K562 (cell line): Measurements from ENCODE around the gene TMEM163. TPM values are rescaled to one million over a fixed set of nuclear protein-coding genes. Genes with fewer than 3 reads are reported as not detected.

ENCODE experiments used
- ATAC-seq: fragments of 200-7000 bp; cut with Tn5 transposase; 3 replicates; pipeline ENCODE4 v1.9.1; 2020; ENCODE audit warnings: moderate library complexity
- BruUV-seq: library from RNA; stranded (reverse); fragments of 400-500 nt; replicated peaks from 2 replicates; lab custom pipeline; 2021; lab: Mats Ljungman, UMichigan
- CTCF ChIA-PET: fragments of 300-600 bp; formaldehyde crosslinking; extraction: SDS; loops from one replicate; lab custom pipeline; 2021; ENCODE audit warnings: low intra/inter-chr PET ratio; lab: Yijun Ruan, JAX
- POLR2A ChIA-PET: fragments of 300-600, 350-650 bp; sonication (Branson Sonifier 250); formaldehyde crosslinking; extraction: SDS; loops from one replicate; lab custom pipeline; 2021; ENCODE audit warnings: antibody characterized with exemption, inconsistent platforms; lab: Yijun Ruan, JAX
- DNase-seq, 4 experiments: peaks; one replicate each; pipeline versions ENCODE4 v3.0.0 to v3.0.0-alpha.2; 2011 to 2018; ENCODE audit warnings: low spot score in 3 of 4, mixed read lengths in 3 of 4; ENCODE audit errors: extremely low read depth in 1 of 4
- FAIRE-seq: peaks from 2 replicates; lab custom pipeline; 2011; peaks lifted over from hg19 to GRCh38; lab: Jason Lieb, UNC
- H2AFZ ChIP-seq: 2 replicates; pipeline ENCODE4 v1.6.0; 2011; ENCODE audit warnings: low read depth, low read length, control low read depth, inconsistent platforms
- H3K27ac ChIP-seq: fragments of 200-600 bp; 3 replicates; pipeline ENCODE4 v1.8.0; 2011; ENCODE audit warnings: low read depth, mild to moderate bottlenecking, control low read depth, inconsistent platforms, low read length, moderate library complexity, mixed read lengths; ENCODE audit errors: extremely low read depth
- H3K27me3 ChIP-seq, 2 experiments: fragments of 300-600 bp in 1 of 2; 2 replicates in 1 of 2; 3 replicates in 1 of 2; pipeline versions ENCODE4 v1.6.0 to v1.8.0; 2011; ENCODE audit warnings: inconsistent platforms in 2 of 2, low read length in 2 of 2, mild to moderate bottlenecking in 1 of 2, mixed read lengths in 1 of 2, moderate library complexity in 1 of 2; ENCODE audit not compliant: control insufficient read depth in 2 of 2, insufficient read depth in 2 of 2
- H3K36me3 ChIP-seq: fragments of 300-600 bp; 3 replicates; pipeline ENCODE4 v1.8.0; 2011; ENCODE audit warnings: mild to moderate bottlenecking, low read length, inconsistent platforms; ENCODE audit not compliant: control insufficient read depth, insufficient read depth
- H3K4me1 ChIP-seq, 2 experiments: fragments of 200-600 bp in 1 of 2; replicated peaks in 1 of 2; 2 replicates in 1 of 2; 3 replicates in 1 of 2; pipeline versions ENCODE4 v1.5.1 to v1.8.0; 2011; ENCODE audit warnings: inconsistent platforms in 2 of 2, low read length in 2 of 2, mild to moderate bottlenecking in 1 of 2, mixed read lengths in 1 of 2, moderate library complexity in 1 of 2; ENCODE audit not compliant: control insufficient read depth in 2 of 2, insufficient read depth in 2 of 2
- H3K4me2 ChIP-seq: 2 replicates; pipeline ENCODE4 v1.6.1; 2011; ENCODE audit warnings: low read length, control low read depth, inconsistent platforms, mixed read lengths; ENCODE audit not compliant: insufficient read depth
- H3K4me3 ChIP-seq: fragments of 200-600 bp; sonication (generic), shearing (Covaris generic); 2 replicates; pipeline ENCODE4 v1.5.1; 2016; ENCODE audit warnings: control low read depth, inconsistent platforms
- H3K79me2 ChIP-seq: fragments of 200-600 bp; 3 replicates; pipeline ENCODE4 v1.8.0; 2011; ENCODE audit warnings: low read length, inconsistent platforms; ENCODE audit not compliant: control insufficient read depth, insufficient read depth
- H3K9ac ChIP-seq, 2 experiments: 2 replicates each; pipeline versions ENCODE4 v1.6.0 to v1.6.1; 2011; ENCODE audit warnings: low read depth in 2 of 2, low read length in 2 of 2, control low read depth in 1 of 2, inconsistent platforms in 1 of 2, mild to moderate bottlenecking in 1 of 2, mixed read lengths in 1 of 2; ENCODE audit not compliant: insufficient read depth in 1 of 2
- H3K9me1 ChIP-seq: one replicate; pipeline ENCODE4 v1.6.0; 2011; ENCODE audit warnings: inconsistent platforms, mild to moderate bottlenecking, low read length, moderate library complexity; ENCODE audit not compliant: control insufficient read depth, insufficient read depth
- H3K9me3 ChIP-seq: replicated peaks from 2 replicates; pipeline ENCODE4 v1.5.1; 2011; ENCODE audit warnings: low read depth, low read length, inconsistent platforms; ENCODE audit not compliant: control insufficient read depth, insufficient read depth
- H4K20me1 ChIP-seq: replicated peaks from 2 replicates; pipeline ENCODE4 v1.6.1; 2011; ENCODE audit warnings: low read length, inconsistent platforms, mixed read lengths; ENCODE audit not compliant: control insufficient read depth, insufficient read depth
- ARHGAP35 ChIP-seq: fragments of 450-650 bp; IDR thresholded peaks from 2 replicates; pipeline ENCODE4 v1.6.1; 2018; ENCODE audit not compliant: partially characterized antibody
- C11orf30 ChIP-seq: fragments of 450-650 bp; IDR thresholded peaks from 2 replicates; pipeline ENCODE4 v1.6.1; 2016; ENCODE audit warnings: low read depth, mild to moderate bottlenecking
- CTBP1 ChIP-seq: fragments of 450-650 bp; IDR thresholded peaks from 2 replicates; pipeline ENCODE4 v1.6.1; 2016; ENCODE audit warnings: borderline replicate concordance
- ETS1 ChIP-seq: conservative IDR thresholded peaks from 2 replicates; pipeline ENCODE4 v1.6.1; 2011; ENCODE audit warnings: low read depth, mild to moderate bottlenecking, low read length; ENCODE audit not compliant: control insufficient read depth
- GTF2F1 ChIP-seq: IDR thresholded peaks from 2 replicates; pipeline ENCODE4 v1.6.1; 2011; ENCODE audit warnings: low read depth, low read length, improper control_type of control experiment
- HDAC6 ChIP-seq: IDR thresholded peaks from 2 replicates; pipeline ENCODE4 v1.6.1; 2012; ENCODE audit warnings: low read depth, mild to moderate bottlenecking, control low read depth, inconsistent platforms, low read length, moderate library complexity
- HNRNPLL ChIP-seq: fragments of 200-400 bp; formaldehyde crosslinking; IDR thresholded peaks from 2 replicates; pipeline ENCODE4 v1.6.1; 2017; ENCODE audit warnings: low read length, low read depth, mild to moderate bottlenecking; ENCODE audit not compliant: poor library complexity, severe bottlenecking
- MAX ChIP-seq: sonication (generic); formaldehyde crosslinking; IDR thresholded peaks from 2 replicates; pipeline ENCODE4 v1.9.0; 2022; ENCODE audit warnings: mild to moderate bottlenecking, missing genetic modification reagents
- NFRKB ChIP-seq: fragments of 450-650 bp; IDR thresholded peaks from 2 replicates; pipeline ENCODE4 v1.6.1; 2016; ENCODE audit warnings: low read depth
- PHF8 ChIP-seq: fragments of 200-600 bp; sonication (generic); IDR thresholded peaks from 2 replicates; pipeline ENCODE4 v1.6.1; 2012; ENCODE audit warnings: mixed run types, mild to moderate bottlenecking, inconsistent platforms, low read length, moderate library complexity, borderline replicate concordance
- POLR2A ChIP-seq: fragments of 450-650 bp; conservative IDR thresholded peaks from 2 replicates; pipeline ENCODE4 v1.6.1; 2016
- POLR2B ChIP-seq: fragments of 450-650 bp; IDR thresholded peaks from 2 replicates; pipeline ENCODE4 v1.6.1; 2018; ENCODE audit warnings: low read depth; ENCODE audit not compliant: partially characterized antibody
- SREBF1 ChIP-seq: fragments of 150-350 bp; IDR thresholded peaks from 2 replicates; pipeline ENCODE4 v1.6.1; 2014; ENCODE audit warnings: antibody characterized with exemption, low read depth, low read length, borderline replicate concordance
- STAT5B ChIP-seq: fragments of 250-450 bp; sonication (Bioruptor Pico); IDR thresholded peaks from 2 replicates; pipeline ENCODE4 v1.8.0; 2021; ENCODE audit warnings: mild to moderate bottlenecking, inconsistent platforms
- ZBTB34 ChIP-seq: fragments of 250-450 bp; sonication (Bioruptor Pico); IDR thresholded peaks from 2 replicates; pipeline ENCODE4 v1.8.0; 2021; ENCODE audit warnings: mild to moderate bottlenecking, moderate library complexity
- ZNF707 ChIP-seq: fragments of 250-450 bp; sonication (Bioruptor Pico); conservative IDR thresholded peaks from 2 replicates; pipeline ENCODE4 v1.8.0; 2022; ENCODE audit warnings: inconsistent platforms, mild to moderate bottlenecking, moderate library complexity
- ZZZ3 ChIP-seq: fragments of 450-650 bp; IDR thresholded peaks from 2 replicates; pipeline ENCODE4 v1.6.1; 2016; ENCODE audit warnings: antibody characterized with exemption, mild to moderate bottlenecking, moderate library complexity
- WGBS: fragments of 100-300 bp; shearing (Covaris generic); methylation state at CpG from one replicate; pipeline ENCODE4 v1.1.6; 2016; ENCODE audit warnings: low coverage, mixed read lengths; ENCODE audit not compliant: insufficient coverage; ENCODE audit errors: missing lambda C conversion rate; 5-methylcytosine and 5-hydroxymethylcytosine counted together
- in situ Hi-C: fragments of 300-500 bp; cut with MboI; formaldehyde crosslinking; loops from 4 replicates; pipeline ENCODE4 v1.15.0; 2018; ENCODE audit warnings: inconsistent platforms, mixed read lengths
- intact Hi-C: fragments of 100-400 bp; cut with micrococcal nuclease; formaldehyde crosslinking; loops from 2 replicates; pipeline ENCODE4 v1.14.2; 2022
- polyA plus RNA-seq, 8 experiments: library from polyadenylated mRNA; depleted of rRNA in 4 of 8; stranded (reverse) in 5 of 8; unstranded in 3 of 8; fragments of >200 nt; fragmentation: Nextera tagmentation in 2 of 8; fragmentation: Illumina TruSeq in 1 of 8; extraction: Ambion mirVana in 2 of 8; extraction: Trizol in 1 of 8; gene quantifications; 2 replicates each; pipeline versions ENCODE4 v1.2.1 to v1.2.3, GENCODE V29; 2011 to 2014; ENCODE audit warnings: inconsistent platforms in 1 of 8, missing spikeins in 1 of 8
- total RNA-seq, 7 experiments: library from RNA; depleted of rRNA in 6 of 7; stranded (reverse); fragments of >200 nt in 6 of 7; fragmentation: Illumina TruSeq in 2 of 7; extraction: Trizol in 2 of 7; gene quantifications; 2 replicates each; pipeline versions ENCODE4 v1.2.1 to v1.2.3, GENCODE V29; 2011 to 2021; ENCODE audit warnings: low replicate concordance in 1 of 7

TMEM163 gene
- total and polyA plus RNA-seq, 9 of the 15 experiments (the other 6 are each of a cell fraction or from before 2014, with no cell fraction given): 0.04 to 0.68 (median 0.16) TPM; not detected in 3

GRCh38 chr2:134558208-134558830 lies 160.5 kb downstream of the TMEM163 start:
- WGBS: 0% methylated on average over 5 of the region's 5 CpGs
- Histone ChIP-seq H3K4me1 (no peaks in the 10 kb centered on the region), H3K9ac (no peak overlapping the region), H3K4me3 (no peak overlapping the region), H2AFZ (no peak overlapping the region), H3K9me1 (no peaks in the 10 kb centered on the region), H3K79me2 (no peaks in the 10 kb centered on the region), H3K36me3 (no peaks in the 10 kb centered on the region), H3K27ac (no peak overlapping the region), H3K4me2 (no peak overlapping the region), H3K27me3 (peaks cover 3 to 31% of the 10 kb centered on the region in 2 experiments), H4K20me1 (no peaks in the 10 kb centered on the region), H3K9me3 (no peaks in the 10 kb centered on the region)
- POLR2A ChIA-PET: no interaction called here
- in situ Hi-C loops: no loop called here
- BruUV-seq: no TSS peak
- TF ChIP-seq ZBTB34 (CRISPR knock-in tag): no peak
- TF ChIP-seq MAX (CRISPR knock-in tag): no peak
- no peak for TF ChIP-seq ETS1
- TF ChIP-seq ZZZ3: no peak
- no peak for TF ChIP-seq STAT5B (CRISPR knock-in tag)
- no peak for TF ChIP-seq HNRNPLL
- TF ChIP-seq PHF8: no peak
- no peak for TF ChIP-seq CTBP1
- no peak for TF ChIP-seq ZNF707 (CRISPR knock-in tag)
- no peak for TF ChIP-seq POLR2B
- TF ChIP-seq NFRKB: no peak
- no peak for TF ChIP-seq HDAC6
- TF ChIP-seq GTF2F1: no peak
- no peak for TF ChIP-seq C11orf30
- no peak for TF ChIP-seq ARHGAP35
- TF ChIP-seq POLR2A: no peak
- no peak for TF ChIP-seq SREBF1
- FAIRE-seq: no peak
- intact Hi-C loops: no loop called here
- no peak for ATAC-seq
- CTCF ChIA-PET: no interaction called here
- DNase-seq: no peak
